Activated naive CD4-positive, alpha-beta T cell treated with anti-CD3 and anti-CD28 coated beads, Interleukin-2, amount 50 U/mL, for 72 hours (primary cell): ENCODE results near the gene LARP4. TPM values are rescaled to one million over a fixed set of nuclear protein-coding genes. Genes with fewer than 3 reads are reported as not detected.
A peak's percentile ranks its signal among the peaks of the same experiment; 100 is the strongest.
"Not testable (repeated sequence)": the region's sequence is repeated elsewhere in the genome, so short reads cannot be mapped to it uniquely, and the experiment has no call there.

Experiments used
- ATAC-seq, 2 donors: fragments of 150-1000 bp; cut with Tn5 transposase; 2 replicates each; pipeline ENCODE4 v1.10.0; 2021; ENCODE audit warnings: mild to moderate bottlenecking in 2 of 2, moderate library complexity in 2 of 2
- DNase-seq, 2 donors: peaks; one replicate each; pipeline ENCODE4 v3.0.0; 2021 to 2022; ENCODE audit warnings: low spot score in 2 of 2
- H3K27ac Mint-ChIP-seq, 2 donors: one replicate each; pipeline ENCODE4 v1.8.0; 2022; ENCODE audit warnings: mild to moderate bottlenecking in 2 of 2, mixed read lengths in 2 of 2
- H3K36me3 Mint-ChIP-seq, 2 donors: one replicate each; pipeline ENCODE4 v1.8.0; 2022; ENCODE audit warnings: mixed read lengths in 2 of 2
- H3K9me3 Mint-ChIP-seq, 2 donors: one replicate each; pipeline ENCODE4 v1.8.0; 2022; ENCODE audit warnings: mixed read lengths in 2 of 2
- total RNA-seq, 2 donors: library from RNA; stranded (reverse); gene quantifications; one replicate each; pipeline ENCODE4 v1.2.3, GENCODE V29; 2022

Gene LARP4
- total RNA-seq, 2 donors from 2014 or later = 52.3 to 58.9 TPM

DNA sequence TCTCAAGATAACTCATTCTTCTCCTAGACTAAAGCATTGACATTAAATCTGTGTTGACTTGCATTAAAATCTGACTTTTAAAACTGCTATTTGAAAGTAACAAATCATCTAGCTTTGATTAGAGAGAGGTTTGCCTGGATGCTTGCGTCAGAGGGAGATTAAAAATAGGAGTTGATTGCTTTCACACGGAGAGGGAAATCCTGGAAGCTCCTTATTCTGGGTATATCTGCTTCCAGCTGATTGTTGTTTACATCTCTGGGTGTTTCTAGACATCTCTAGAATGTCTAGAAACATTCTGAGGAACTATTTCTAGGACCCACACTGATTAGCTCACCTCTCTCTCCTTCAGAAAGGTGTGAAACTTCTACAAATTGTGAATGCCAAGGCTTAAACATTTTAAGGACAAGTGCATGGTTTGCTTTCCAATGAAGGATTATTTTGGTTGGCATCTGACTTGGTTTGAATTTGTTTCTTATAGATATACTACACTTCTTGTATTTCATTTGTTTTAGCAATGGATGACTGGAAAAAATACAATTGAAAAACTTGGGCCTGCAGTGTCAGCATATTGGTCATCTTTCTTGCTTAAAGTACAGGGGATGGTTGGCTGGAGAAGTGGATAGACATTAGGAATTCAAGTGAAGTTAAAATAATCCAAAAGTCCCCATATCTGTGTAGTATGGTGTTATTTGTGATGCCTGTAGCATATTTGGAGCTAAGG is 106.2 kb downstream of the LARP4 start:
- Mint-ChIP-seq H3K9me3 (no peaks in the 10 kb centered on the region), H3K27ac (peak overlapping the region; percentile 46 to 95), H3K36me3 (peaks cover 6 to 18% of the 10 kb centered on the region in 2 donors)
- DNase-seq (no peak), ATAC-seq (no peak)

DNA sequence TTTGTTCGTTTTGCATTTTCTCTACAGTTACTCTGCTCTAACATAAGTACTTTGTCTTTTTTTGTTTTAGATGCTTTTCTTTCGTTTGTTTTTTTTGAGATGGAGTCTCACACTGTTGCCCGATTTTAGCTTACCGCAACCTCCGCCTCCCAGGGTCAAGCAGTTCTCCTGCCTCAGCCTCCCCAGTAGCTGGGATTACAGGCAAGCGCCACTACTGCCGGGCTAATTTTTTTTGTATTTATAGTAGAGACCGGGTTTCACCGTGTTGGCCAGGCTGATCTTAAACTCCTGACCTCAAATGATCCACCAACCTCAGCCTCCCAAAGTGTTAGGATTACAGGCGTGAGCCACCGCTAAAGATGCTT is 106.8 kb downstream of the LARP4 start:
- ATAC-seq (no peak), DNase-seq (no peak)
- Mint-ChIP-seq H3K36me3 (peaks cover 6 to 18% of the 10 kb centered on the region in 2 donors), H3K9me3 (no peaks in the 10 kb centered on the region), H3K27ac (peak overlapping the region; percentile 85 to 95)

- peaks cover 6 to 18% of the 10 kb centered on the region in 2 donors for H3K36me3 Mint-ChIP-seq
- no peaks in the 10 kb centered on the region for H3K9me3 Mint-ChIP-seq
- H3K27ac Mint-ChIP-seq = peak overlapping the region; percentile 90 to 95
- no peak for DNase-seq
- no peak for ATAC-seq
Measured at GRCh38 chr12:50507930-50508329, 107.2 kb downstream of the LARP4 start.

DNA sequence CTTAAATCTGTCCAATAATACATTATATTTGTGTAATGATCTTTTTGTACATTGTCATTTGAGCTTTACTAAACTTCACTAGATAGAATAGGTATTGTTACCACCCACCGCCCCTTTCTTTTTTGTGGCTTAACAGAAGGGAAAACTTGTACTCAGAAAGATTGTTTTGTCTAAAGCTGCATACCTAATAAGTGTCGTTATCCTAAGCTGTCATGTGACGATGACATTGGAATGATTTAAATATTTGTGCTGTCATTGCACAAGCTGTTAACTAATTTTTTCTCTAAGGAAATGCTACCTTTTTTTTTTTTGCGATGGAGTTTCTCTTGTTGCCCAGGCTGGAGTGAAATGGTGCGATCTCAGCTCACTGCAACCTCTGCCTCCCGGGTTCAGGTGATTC is 107.7 kb downstream of the LARP4 start:
- Mint-ChIP-seq H3K9me3 (no peaks in the 10 kb centered on the region), H3K27ac (peak overlapping the region; percentile 95 to 96), H3K36me3 (peaks cover 6 to 18% of the 10 kb centered on the region in 2 donors)
- no peak for DNase-seq
- ATAC-seq = no peak

- Mint-ChIP-seq H3K36me3 (peaks cover 6 to 18% of the 10 kb centered on the region in 2 donors), H3K27ac (peak overlapping the region; percentile 95 to 96), H3K9me3 (no peaks in the 10 kb centered on the region)
- ATAC-seq = no peak
- no peak for DNase-seq
Measured at GRCh38 chr12:50508970-50509663, 108.4 kb downstream of the LARP4 start.

- ATAC-seq (no peak), DNase-seq (no peak)
- H3K27ac Mint-ChIP-seq = peak overlapping the region; percentile 66 to 95
- H3K36me3 Mint-ChIP-seq = peaks cover 0 to 21% of the 10 kb centered on the region in 2 donors
- peaks cover 0 to 8% of the 10 kb centered on the region in 2 donors for H3K9me3 Mint-ChIP-seq
Measured at GRCh38 chr12:50514526-50515276, 114.0 kb downstream of the LARP4 start.

- DNase-seq (no peak), ATAC-seq (no peak)
- Mint-ChIP-seq H3K36me3 (peaks cover 0 to 19% of the 10 kb centered on the region in 2 donors), H3K9me3 (peaks cover 0 to 8% of the 10 kb centered on the region in 2 donors), H3K27ac (peak overlapping the region; percentile 66 to 95)
Measured at GRCh38 chr12:50515587-50515986, 114.9 kb downstream of the LARP4 start.

GRCh38 chr12:50517421-50518048 is 116.8 kb downstream of the LARP4 start:
- Mint-ChIP-seq H3K27ac (no peak overlapping the region), H3K36me3 (peaks cover 0 to 24% of the 10 kb centered on the region in 2 donors), H3K9me3 (peaks cover 0 to 8% of the 10 kb centered on the region in 2 donors)
- ATAC-seq (peak; percentile 89), DNase-seq (no peak)

- Mint-ChIP-seq H3K9me3 (peaks cover 0 to 8% of the 10 kb centered on the region in 2 donors), H3K27ac (peak overlapping the region in 1 of 2 donors; percentile 75), H3K36me3 (peaks cover 0 to 26% of the 10 kb centered on the region in 2 donors)
- no peak for ATAC-seq
- DNase-seq = no peak
Measured at GRCh38 chr12:50518090-50518489, 117.4 kb downstream of the LARP4 start.

GRCh38 chr12:50519353-50519752 is 118.7 kb downstream of the LARP4 start:
- peak overlapping the region in 1 of 2 donors; percentile 96 for H3K27ac Mint-ChIP-seq
- no peak for ATAC-seq

DNA sequence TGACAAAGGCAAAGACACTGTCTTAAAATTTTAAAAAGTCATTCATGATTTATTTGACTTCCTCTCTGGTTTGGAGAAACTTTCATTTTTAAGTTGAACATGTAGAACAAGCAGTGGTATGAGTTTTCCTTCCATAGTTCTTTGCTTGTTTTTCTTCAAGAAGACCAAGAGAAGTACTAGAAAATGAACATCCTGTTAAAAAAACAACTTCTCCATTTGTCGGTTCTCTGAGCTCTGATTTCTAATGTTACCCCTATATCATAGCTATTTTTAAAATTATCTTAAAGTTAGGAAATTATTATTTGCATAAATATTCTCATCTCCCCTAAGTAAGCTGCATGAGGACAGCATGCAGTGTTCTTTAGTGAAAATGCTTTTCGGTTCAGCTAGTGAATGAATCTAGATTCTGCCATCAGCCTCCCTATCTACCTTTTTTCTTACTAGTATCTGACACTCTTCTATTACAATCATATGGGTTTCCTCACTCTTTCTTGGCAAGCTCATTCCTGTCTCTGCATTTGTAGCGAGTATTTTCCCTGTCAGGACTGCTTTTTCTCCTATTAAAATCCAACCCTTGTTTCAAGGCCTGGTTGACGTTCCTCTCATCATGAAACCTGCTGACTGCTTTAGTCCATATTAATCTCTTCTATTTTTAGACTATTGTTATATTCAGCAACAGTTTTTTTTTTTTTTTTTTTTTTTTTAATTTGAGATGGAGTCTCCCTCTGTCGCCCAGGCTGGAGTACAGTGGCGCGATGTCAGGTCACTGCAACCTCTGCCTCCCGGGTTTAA is 119.9 kb downstream of the LARP4 start:
- ATAC-seq = no peak
- no peak for DNase-seq
- Mint-ChIP-seq H3K36me3 (peaks cover 0 to 19% of the 10 kb centered on the region in 2 donors), H3K9me3 (peaks cover 0 to 5% of the 10 kb centered on the region in 2 donors), H3K27ac (peak overlapping the region in 1 of 2 donors; percentile 96)

More at GRCh38 chr12:50519353-50519752, 118.7 kb downstream of the LARP4 start:
- no peak for DNase-seq
- Mint-ChIP-seq H3K36me3 (peaks cover 0 to 26% of the 10 kb centered on the region in 2 donors), H3K9me3 (peaks cover 0 to 8% of the 10 kb centered on the region in 2 donors)

- H3K27ac Mint-ChIP-seq, DNase-seq, ATAC-seq, H3K9me3 Mint-ChIP-seq: not testable (repeated sequence)
- H3K36me3 Mint-ChIP-seq = peaks cover 0 to 20% of the 10 kb centered on the region in 2 donors
Measured at GRCh38 chr12:50521781-50522180, 121.1 kb downstream of the LARP4 start.

DNA sequence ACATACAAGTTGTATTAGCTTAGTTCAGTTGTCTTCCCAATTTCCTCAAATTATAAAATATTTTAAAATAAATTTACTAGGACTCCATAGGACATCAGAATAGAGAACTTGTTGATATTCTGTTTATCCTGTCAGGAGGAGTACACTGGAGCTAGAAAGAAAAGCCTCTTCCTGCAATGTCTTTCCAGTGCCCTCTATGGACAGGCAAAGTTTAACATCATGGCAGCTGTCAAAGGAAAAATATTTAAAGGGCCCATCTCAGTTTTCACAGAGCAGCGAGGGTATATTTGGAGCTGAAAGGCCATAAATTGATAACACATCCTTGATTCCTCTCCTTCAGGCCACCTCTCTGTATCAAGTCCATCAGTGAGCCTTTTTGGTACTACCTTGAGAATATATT is 123.1 kb downstream of the LARP4 start:
- H3K36me3 Mint-ChIP-seq = peaks cover 0 to 20% of the 10 kb centered on the region in 2 donors
- no peaks in the 10 kb centered on the region for H3K9me3 Mint-ChIP-seq
- no peak for ATAC-seq
- DNase-seq = no peak
- no peak overlapping the region for H3K27ac Mint-ChIP-seq

DNA sequence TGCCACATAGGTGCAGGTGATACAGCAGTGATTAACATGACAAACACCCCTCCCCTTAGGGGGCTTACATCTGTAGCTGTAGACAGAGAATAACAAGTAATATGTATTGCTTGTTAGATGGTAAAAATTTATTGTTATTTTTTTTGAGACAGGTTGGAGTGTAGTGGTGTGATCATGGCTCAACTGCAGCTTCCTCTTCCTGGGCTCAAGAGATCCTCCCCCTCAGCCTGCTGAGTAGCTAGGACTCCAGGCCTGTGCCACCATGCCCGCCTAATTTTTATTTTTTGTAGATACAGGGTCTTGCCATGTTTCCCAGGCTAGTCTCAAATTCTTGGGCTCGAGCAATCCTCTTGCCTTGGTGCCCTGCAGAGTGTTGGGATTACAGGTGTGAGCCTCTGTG is 123.9 kb downstream of the LARP4 start:
- DNase-seq = no peak
- H3K36me3 Mint-ChIP-seq = peaks cover 0 to 26% of the 10 kb centered on the region in 2 donors
- no peak overlapping the region for H3K27ac Mint-ChIP-seq
- ATAC-seq = no peak
- no peaks in the 10 kb centered on the region for H3K9me3 Mint-ChIP-seq

- Mint-ChIP-seq H3K36me3 (peaks cover 0 to 26% of the 10 kb centered on the region in 2 donors), H3K27ac (no peak overlapping the region), H3K9me3 (no peaks in the 10 kb centered on the region)
- ATAC-seq (no peak), DNase-seq (no peak)
Measured at GRCh38 chr12:50525422-50525821, 124.7 kb downstream of the LARP4 start.

GRCh38 chr12:50527359-50527726 is 126.7 kb downstream of the LARP4 start:
- no peak overlapping the region for H3K27ac Mint-ChIP-seq
- no peaks in the 10 kb centered on the region for H3K9me3 Mint-ChIP-seq
- no peak for DNase-seq
- ATAC-seq = no peak
- peaks cover 0 to 23% of the 10 kb centered on the region in 2 donors for H3K36me3 Mint-ChIP-seq
